ENCODE measurements around the gene SUPT5H.

The SUPT5H gene

GRCh38 chr19:39514840-39515550 lies 69.6 kb downstream of the SUPT5H start, which contains the start of gene SELENOV:
Gene SELENOV, plus strand, starts transcription at chr19:39515139. Its CDS starts 74 bp downstream, at chr19:39515213.
- 0 out of 2 replicates have a peak within 1 kb of the TSS, but pooled peaks have one; percentile 1 for H3K4me3 ChIP-seq (ENCODE audit: low read depth, low read length)
- DNase-seq = no peak
- no peaks in the 10 kb centered on the region for H3K9me3 ChIP-seq (ENCODE audit: severe bottlenecking)
- H3K27ac ChIP-seq = no peak within 1 kb of the TSS
- no peaks in the 10 kb centered on the region for H3K27me3 ChIP-seq (ENCODE audit: insufficient read depth, low read depth, severe bottlenecking)
- TF ChIP-seq, protein P1, sequence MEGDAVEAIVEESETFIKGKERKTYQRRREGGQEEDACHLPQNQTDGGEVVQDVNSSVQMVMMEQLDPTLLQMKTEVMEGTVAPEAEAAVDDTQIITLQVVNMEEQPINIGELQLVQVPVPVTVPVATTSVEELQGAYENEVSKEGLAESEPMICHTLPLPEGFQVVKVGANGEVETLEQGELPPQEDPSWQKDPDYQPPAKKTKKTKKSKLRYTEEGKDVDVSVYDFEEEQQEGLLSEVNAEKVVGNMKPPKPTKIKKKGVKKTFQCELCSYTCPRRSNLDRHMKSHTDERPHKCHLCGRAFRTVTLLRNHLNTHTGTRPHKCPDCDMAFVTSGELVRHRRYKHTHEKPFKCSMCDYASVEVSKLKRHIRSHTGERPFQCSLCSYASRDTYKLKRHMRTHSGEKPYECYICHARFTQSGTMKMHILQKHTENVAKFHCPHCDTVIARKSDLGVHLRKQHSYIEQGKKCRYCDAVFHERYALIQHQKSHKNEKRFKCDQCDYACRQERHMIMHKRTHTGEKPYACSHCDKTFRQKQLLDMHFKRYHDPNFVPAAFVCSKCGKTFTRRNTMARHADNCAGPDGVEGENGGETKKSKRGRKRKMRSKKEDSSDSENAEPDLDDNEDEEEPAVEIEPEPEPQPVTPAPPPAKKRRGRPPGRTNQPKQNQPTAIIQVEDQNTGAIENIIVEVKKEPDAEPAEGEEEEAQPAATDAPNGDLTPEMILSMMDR (IDR thresholded peaks at IDR 0.05; ENCODE audit: low read depth, low read length) = no peak
- H3K36me3 ChIP-seq = no peaks in the 10 kb centered on the region; the same call in 1 of the 2 replicates

DNA sequence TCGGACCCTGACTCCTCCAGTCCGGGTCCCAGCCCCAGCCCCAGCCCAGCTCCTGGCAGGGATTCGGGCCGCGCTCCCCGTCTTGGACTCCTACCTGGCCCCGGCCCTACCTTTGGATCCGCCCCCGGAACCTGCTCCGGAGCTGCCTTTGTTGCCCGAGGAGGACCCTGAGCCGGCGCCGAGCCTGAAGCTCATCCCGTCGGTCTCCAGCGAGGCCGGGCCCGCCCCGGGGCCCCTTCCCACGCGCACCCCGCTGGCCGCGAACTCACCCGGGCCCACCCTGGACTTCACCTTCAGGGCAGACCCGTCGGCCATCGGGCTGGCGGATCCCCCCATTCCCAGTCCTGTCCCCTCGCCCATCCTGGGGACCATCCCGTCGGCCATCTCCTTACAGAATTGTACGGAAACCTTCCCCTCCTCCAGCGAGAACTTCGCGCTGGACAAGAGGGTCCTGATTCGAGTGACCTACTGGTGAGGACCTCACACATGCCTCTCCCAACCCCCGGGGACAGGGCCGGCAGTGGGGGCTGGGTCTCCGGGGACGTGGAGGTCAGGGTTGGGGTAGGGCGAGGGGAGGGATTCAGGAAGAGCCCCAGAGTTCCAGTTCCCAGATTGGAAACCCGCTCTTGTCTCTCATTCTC lies 70.3 kb downstream of the SUPT5H start:
- H3K9me3 ChIP-seq (ENCODE audit: severe bottlenecking) = no peaks in the 10 kb centered on the region
- H3K27me3 ChIP-seq (ENCODE audit: insufficient read depth, low read depth, severe bottlenecking) = no peaks in the 10 kb centered on the region
- no peak for DNase-seq
- no peak overlapping the region for H3K4me3 ChIP-seq (ENCODE audit: low read depth, low read length)
- H3K36me3 ChIP-seq = no peaks in the 10 kb centered on the region; the same call in 1 of the 2 replicates
- TF ChIP-seq, protein P1 (IDR thresholded peaks at IDR 0.05; ENCODE audit: low read depth, low read length) = no peak
- no peak overlapping the region for H3K27ac ChIP-seq

GRCh38 chr19:39516270-39516669 lies 70.9 kb downstream of the SUPT5H start:
- DNase-seq = no peak
- TF ChIP-seq, protein P1 (IDR thresholded peaks at IDR 0.05; ENCODE audit: low read depth, low read length) = no peak
- H3K4me3 ChIP-seq (ENCODE audit: low read depth, low read length) = no peak overlapping the region
- H3K36me3 ChIP-seq = no peaks in the 10 kb centered on the region
- no peak overlapping the region for H3K27ac ChIP-seq
- H3K27me3 ChIP-seq (ENCODE audit: insufficient read depth, low read depth, severe bottlenecking) = no peaks in the 10 kb centered on the region
- H3K9me3 ChIP-seq (ENCODE audit: severe bottlenecking) = no peaks in the 10 kb centered on the region

DNA sequence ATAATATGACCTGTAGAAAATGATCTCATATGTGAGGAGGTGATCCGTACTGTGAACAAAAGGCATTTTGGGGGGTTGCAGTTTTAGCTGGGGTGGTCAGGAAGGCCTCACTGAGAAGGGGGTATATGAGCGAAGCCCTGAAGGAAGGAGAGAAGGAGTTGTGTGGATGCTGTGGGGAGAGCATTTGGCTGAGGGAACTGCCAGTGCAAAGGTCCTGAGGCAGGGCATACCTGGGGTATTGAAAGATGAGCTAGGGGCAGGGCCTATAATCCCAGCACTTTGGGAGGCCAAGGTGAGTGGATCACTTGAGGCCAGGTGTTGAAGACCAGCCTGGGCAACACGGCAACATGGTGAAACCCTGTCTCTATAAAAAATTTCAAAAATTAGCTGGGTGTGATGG lies 72.0 kb downstream of the SUPT5H start:
- no peak overlapping the region for H3K27ac ChIP-seq
- TF ChIP-seq, protein P1 (IDR thresholded peaks at IDR 0.05; ENCODE audit: low read depth, low read length) = no peak

GRCh38 chr19:39518458-39518857 lies 73.1 kb downstream of the SUPT5H start:
- Histone ChIP-seq H3K36me3 (no peaks in the 10 kb centered on the region), H3K9me3 (ENCODE audit: severe bottlenecking) (no peaks in the 10 kb centered on the region), H3K4me3 (ENCODE audit: low read depth, low read length) (no peak overlapping the region), H3K27ac (no peak overlapping the region), H3K27me3 (ENCODE audit: insufficient read depth, low read depth, severe bottlenecking) (no peaks in the 10 kb centered on the region)
- TF ChIP-seq, protein P1 (IDR thresholded peaks at IDR 0.05; ENCODE audit: low read depth, low read length) = no peak
- no peak for DNase-seq

More for the DNA sequence above, 72.0 kb downstream of the SUPT5H start:
- Histone ChIP-seq H3K9me3 (ENCODE audit: severe bottlenecking) (no peaks in the 10 kb centered on the region), H3K27me3 (ENCODE audit: insufficient read depth, low read depth, severe bottlenecking) (no peaks in the 10 kb centered on the region), H3K4me3 (ENCODE audit: low read depth, low read length) (no peak overlapping the region), H3K36me3 (no peaks in the 10 kb centered on the region)
- DNase-seq = no peak
